Hepatocyte (in vitro differentiated cells): ENCODE measurements around the gene STARD13. TPM values are rescaled to one million over a fixed set of nuclear protein-coding genes. Genes with fewer than 3 reads are reported as not detected.
A peak's percentile ranks its signal among the peaks of the same experiment; 100 is the strongest.

Source experiments
- DNase-seq: peaks from one replicate; pipeline ENCODE4 v3.0.0-alpha.2; 2016; ENCODE audit warnings: low spot score
- H2AFZ ChIP-seq: fragments of 200-600 bp; sonication (generic); 2 replicates; pipeline ENCODE4 v1.6.0; 2016; ENCODE audit warnings: antibody characterized with exemption, mild to moderate bottlenecking
- H3K27ac ChIP-seq: fragments of 200-600 bp; sonication (generic); 2 replicates; pipeline ENCODE4 v1.5.1; 2016; ENCODE audit warnings: mild to moderate bottlenecking
- H3K27me3 ChIP-seq: fragments of 200-600 bp; sonication (generic); 2 replicates; pipeline ENCODE4 v1.6.1; 2016
- H3K36me3 ChIP-seq: fragments of 200-600 bp; sonication (generic); replicated peaks from 2 replicates; pipeline ENCODE4 v1.5.1; 2016; ENCODE audit warnings: low read depth; ENCODE audit not compliant: insufficient read depth
- H3K4me1 ChIP-seq: fragments of 200-600 bp; sonication (generic); 2 replicates; pipeline ENCODE4 v1.5.1; 2016; ENCODE audit warnings: mild to moderate bottlenecking, moderate library complexity; ENCODE audit not compliant: insufficient read depth
- H3K4me2 ChIP-seq: fragments of 200-600 bp; sonication (generic); 2 replicates; pipeline ENCODE4 v1.6.0; 2016
- H3K4me3 ChIP-seq: fragments of 200-600 bp; sonication (generic); 2 replicates; pipeline ENCODE4 v1.5.1; 2016; ENCODE audit warnings: mild to moderate bottlenecking
- H3K79me2 ChIP-seq: fragments of 200-600 bp; sonication (generic); 2 replicates; pipeline ENCODE4 v1.6.0; 2017; ENCODE audit warnings: mild to moderate bottlenecking
- H3K9me2 ChIP-seq: fragments of 200-600 bp; sonication (generic); replicated peaks from 2 replicates; pipeline ENCODE4 v1.6.0; 2017; ENCODE audit warnings: mild to moderate bottlenecking; ENCODE audit not compliant: insufficient read depth
- H3K9me3 ChIP-seq: fragments of 200-600 bp; sonication (generic); 2 replicates; pipeline ENCODE4 v1.5.1; 2016; ENCODE audit warnings: low read depth, mild to moderate bottlenecking
- H4K20me1 ChIP-seq: fragments of 200-600 bp; sonication (generic); 2 replicates; pipeline ENCODE4 v1.6.0; 2016; ENCODE audit warnings: mild to moderate bottlenecking; ENCODE audit not compliant: insufficient read depth, poor library complexity, severe bottlenecking
- EZH2 ChIP-seq: fragments of 200-600 bp; sonication (generic); IDR thresholded peaks from 2 replicates; pipeline ENCODE4 v1.6.1; 2016; ENCODE audit warnings: antibody characterized with exemption, mild to moderate bottlenecking, borderline replicate concordance
- EZH2phosphoT487 ChIP-seq: fragments of 200-600 bp; sonication (generic); IDR thresholded peaks from one replicate; pipeline ENCODE4 v1.6.1; 2018; ENCODE audit warnings: antibody characterized with exemption, mild to moderate bottlenecking, low read depth, moderate library complexity; ENCODE audit not compliant: unreplicated experiment, severe bottlenecking
- WGBS: methylation state at CpG from one replicate; pipeline ENCODE4 v1.1.6; 2016; ENCODE audit warnings: low lambda C conversion rate; ENCODE audit errors: missing lambda C conversion rate; 5-methylcytosine and 5-hydroxymethylcytosine counted together
- polyA plus RNA-seq: library from polyadenylated mRNA; unstranded; fragments of >200 nt; fragmentation: Nextera tagmentation; extraction: Ambion mirVana; gene quantifications from 2 replicates; pipeline ENCODE4 v1.2.1, GENCODE V29; 2016
- total RNA-seq: library from RNA; depleted of rRNA; stranded (reverse); fragments of >200 nt; gene quantifications from 2 replicates; pipeline ENCODE4 v1.2.3, GENCODE V29; 2014
- TF ChIP-seq, protein P1 (sequence below): fragments of 200-600 bp; sonication (generic); IDR thresholded peaks from 2 replicates; pipeline ENCODE4 v1.5.1; 2016; ENCODE audit warnings: antibody characterized with exemption, mild to moderate bottlenecking; ENCODE audit not compliant: poor library complexity

Gene STARD13
- total and polyA plus RNA-seq, 2 experiments from 2014 or later, result 5.4 to 13.5 TPM

DNA sequence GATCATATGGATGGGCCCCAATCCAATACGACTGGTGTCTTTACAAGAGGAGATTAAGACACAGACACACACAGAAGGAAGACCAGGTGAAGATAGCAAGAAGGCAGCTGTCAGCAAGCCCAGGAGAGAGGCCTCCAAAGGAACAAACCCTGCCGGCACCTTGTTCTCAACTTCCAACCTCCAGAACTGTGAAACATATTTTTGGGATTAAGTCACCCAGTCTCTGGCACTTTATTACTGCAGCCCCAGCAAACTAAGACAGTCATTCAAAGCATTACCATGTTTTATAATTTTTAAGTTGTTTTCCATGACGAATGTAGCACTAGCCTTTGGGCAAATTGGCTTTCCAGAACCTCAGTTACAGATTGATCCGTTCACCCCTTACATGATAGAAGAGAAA, 11.3 kb downstream of the STARD13 start:
- Histone ChIP-seq H3K4me3 (no peak overlapping the region), H3K79me2 (peaks cover 78% of the 10 kb centered on the region), H3K9me2 (no peaks in the 10 kb centered on the region), H3K4me2 (no peak overlapping the region), H3K27ac (peak overlapping the region; percentile 35), H3K36me3 (no peaks in the 10 kb centered on the region), H3K27me3 (no peaks in the 10 kb centered on the region), H4K20me1 (no peaks in the 10 kb centered on the region), H3K9me3 (no peaks in the 10 kb centered on the region), H2AFZ (no peak overlapping the region), H3K4me1 (peaks cover 46% of the 10 kb centered on the region)
- DNase-seq, result no peak
- 83% methylated on average over 4 of the region's 4 CpGs for WGBS
- TF ChIP-seq, protein P1, sequence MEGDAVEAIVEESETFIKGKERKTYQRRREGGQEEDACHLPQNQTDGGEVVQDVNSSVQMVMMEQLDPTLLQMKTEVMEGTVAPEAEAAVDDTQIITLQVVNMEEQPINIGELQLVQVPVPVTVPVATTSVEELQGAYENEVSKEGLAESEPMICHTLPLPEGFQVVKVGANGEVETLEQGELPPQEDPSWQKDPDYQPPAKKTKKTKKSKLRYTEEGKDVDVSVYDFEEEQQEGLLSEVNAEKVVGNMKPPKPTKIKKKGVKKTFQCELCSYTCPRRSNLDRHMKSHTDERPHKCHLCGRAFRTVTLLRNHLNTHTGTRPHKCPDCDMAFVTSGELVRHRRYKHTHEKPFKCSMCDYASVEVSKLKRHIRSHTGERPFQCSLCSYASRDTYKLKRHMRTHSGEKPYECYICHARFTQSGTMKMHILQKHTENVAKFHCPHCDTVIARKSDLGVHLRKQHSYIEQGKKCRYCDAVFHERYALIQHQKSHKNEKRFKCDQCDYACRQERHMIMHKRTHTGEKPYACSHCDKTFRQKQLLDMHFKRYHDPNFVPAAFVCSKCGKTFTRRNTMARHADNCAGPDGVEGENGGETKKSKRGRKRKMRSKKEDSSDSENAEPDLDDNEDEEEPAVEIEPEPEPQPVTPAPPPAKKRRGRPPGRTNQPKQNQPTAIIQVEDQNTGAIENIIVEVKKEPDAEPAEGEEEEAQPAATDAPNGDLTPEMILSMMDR, result no peak
- TF ChIP-seq EZH2phosphoT487 (no peak), EZH2 (no peak)

DNA sequence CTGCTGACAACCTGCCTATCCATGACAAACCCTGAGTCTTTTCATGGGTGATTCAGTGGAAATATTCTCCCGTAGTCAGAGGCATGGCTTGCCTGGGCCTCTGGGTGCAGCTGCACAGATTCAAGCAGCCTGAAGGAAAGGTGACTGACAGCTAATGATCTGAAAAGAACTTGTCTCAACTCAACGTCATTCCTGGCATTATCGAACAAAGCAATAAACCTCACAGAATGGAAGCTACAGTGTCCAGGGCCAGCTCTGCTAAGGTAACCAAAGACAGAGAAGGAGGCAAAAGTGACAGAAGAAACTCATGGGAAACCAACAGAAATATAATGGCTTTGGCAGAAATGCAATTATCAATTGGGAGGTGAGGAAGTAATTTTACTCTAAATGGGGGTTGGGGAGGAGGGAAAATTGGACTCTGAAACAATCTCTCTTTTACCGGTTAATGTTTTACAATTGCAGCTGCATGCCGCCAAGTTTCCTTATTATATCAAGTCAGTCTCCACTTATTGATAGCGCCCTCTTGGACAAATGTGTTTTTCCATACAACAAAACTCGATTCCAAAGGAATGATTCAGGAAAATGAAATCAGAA, 12.9 kb downstream of the STARD13 start:
- H3K4me1 ChIP-seq, result peaks cover 37% of the 10 kb centered on the region
- H2AFZ ChIP-seq, result no peak overlapping the region
- no peaks in the 10 kb centered on the region for H3K9me3 ChIP-seq
- TF ChIP-seq, protein P1, result no peak
- TF ChIP-seq EZH2phosphoT487 (no peak), EZH2 (no peak)
- H3K79me2 ChIP-seq, result peaks cover 83% of the 10 kb centered on the region
- H4K20me1 ChIP-seq, result no peaks in the 10 kb centered on the region
- 63% methylated on average over 7 of the region's 7 CpGs for WGBS
- peak; percentile 38 for DNase-seq
- H3K36me3 ChIP-seq, result no peaks in the 10 kb centered on the region
- no peaks in the 10 kb centered on the region for H3K9me2 ChIP-seq
- no peaks in the 10 kb centered on the region for H3K27me3 ChIP-seq
- peak overlapping the region; percentile 60 for H3K4me2 ChIP-seq
- H3K27ac ChIP-seq, result peak overlapping the region; percentile 87
- no peak overlapping the region for H3K4me3 ChIP-seq

- H3K9me2 ChIP-seq, result no peaks in the 10 kb centered on the region
- H3K27ac ChIP-seq, result peak overlapping the region; percentile 87
- TF ChIP-seq, protein P1, result no peak
- TF ChIP-seq EZH2 (no peak), EZH2phosphoT487 (no peak)
- peaks cover 80% of the 10 kb centered on the region for H3K79me2 ChIP-seq
- WGBS, result 76% methylated on average over 4 of the region's 4 CpGs
- H4K20me1 ChIP-seq, result no peaks in the 10 kb centered on the region
- H3K9me3 ChIP-seq, result no peaks in the 10 kb centered on the region
- no peak for DNase-seq
- H3K4me2 ChIP-seq, result peak overlapping the region; percentile 60
- no peak overlapping the region for H3K4me3 ChIP-seq
- no peaks in the 10 kb centered on the region for H3K36me3 ChIP-seq
- H2AFZ ChIP-seq, result no peak overlapping the region
- H3K27me3 ChIP-seq, result no peaks in the 10 kb centered on the region
- peaks cover 37% of the 10 kb centered on the region for H3K4me1 ChIP-seq
Measured at GRCh38 chr13:33271759-33272158, 13.8 kb downstream of the STARD13 start.
